WTC11 (cell line): ENCODE data around the gene HIF3A. TPM values are rescaled to one million over a fixed set of nuclear protein-coding genes. Genes with fewer than 3 reads are reported as not detected.

Source experiments
- ATAC-seq: fragments of 200-7000 bp; cut with Tn5 transposase; 2 replicates; pipeline ENCODE4 v1.10.0; 2021; ENCODE audit warnings: mild to moderate bottlenecking, moderate library complexity
- CTCF ChIA-PET: fragments of 300-600 bp; sonication (Branson Sonifier 250); formaldehyde crosslinking; loops from one replicate; lab custom pipeline; 2021; ENCODE audit warnings: antibody characterized with exemption; lab: Charles Lee
- POLR2A ChIA-PET: fragments of 350-600 bp; sonication (Branson Sonifier 250); formaldehyde crosslinking; loops from one replicate; lab custom pipeline; 2021; ENCODE audit warnings: antibody characterized with exemption; lab: Charles Lee
- DNase-seq: peaks from one replicate; pipeline ENCODE4 v3.0.0; 2021; ENCODE audit warnings: low spot score
- H3K27ac Mint-ChIP-seq: 2 replicates; pipeline ENCODE4 v1.8.0; 2021; ENCODE audit warnings: mixed read lengths
- H3K27me3 Mint-ChIP-seq: 2 replicates; pipeline ENCODE4 v1.8.0; 2021; ENCODE audit warnings: low read depth, mild to moderate bottlenecking, moderate library complexity, mixed read lengths
- H3K36me3 Mint-ChIP-seq: 2 replicates; pipeline ENCODE4 v1.8.0; 2021; ENCODE audit warnings: mixed read lengths
- H3K4me1 Mint-ChIP-seq: 2 replicates; pipeline ENCODE4 v1.8.0; 2022; ENCODE audit warnings: mixed read lengths
- H3K4me3 Mint-ChIP-seq: 2 replicates; pipeline ENCODE4 v1.8.0; 2021; ENCODE audit warnings: mild to moderate bottlenecking, moderate library complexity, mixed read lengths
- H3K9me3 Mint-ChIP-seq: 2 replicates; pipeline ENCODE4 v1.8.0; 2021; ENCODE audit warnings: mixed read lengths
- ATF2 ChIP-seq: sonication (generic); formaldehyde crosslinking; IDR thresholded peaks from 2 replicates; pipeline ENCODE4 v1.8.1; 2022; ENCODE audit warnings: low read depth, missing genetic modification reagents, borderline replicate concordance
- CREB1 ChIP-seq: sonication (generic); formaldehyde crosslinking; IDR thresholded peaks from 2 replicates; pipeline ENCODE4 v1.8.0; 2023; ENCODE audit warnings: mild to moderate bottlenecking, missing genetic modification reagents
- CTCF ChIP-seq: fragments of 200-600 bp; IDR thresholded peaks from 2 replicates; pipeline ENCODE4 v1.8.0; 2022; ENCODE audit warnings: antibody characterized with exemption
- ESRRA ChIP-seq: sonication (generic); formaldehyde crosslinking; IDR thresholded peaks from 2 replicates; pipeline ENCODE4 v1.8.1; 2022; ENCODE audit warnings: mild to moderate bottlenecking, missing genetic modification reagents, borderline replicate concordance
- HMGA2 ChIP-seq: fragments of 250-450 bp; sonication (Bioruptor Pico); IDR thresholded peaks from 2 replicates; pipeline ENCODE4 v1.4.0; 2021; ENCODE audit warnings: mild to moderate bottlenecking, moderate library complexity
- JAZF1 ChIP-seq: fragments of 250-450 bp; sonication (Bioruptor Pico); IDR thresholded peaks from 2 replicates; pipeline ENCODE4 v1.9.0; 2021; ENCODE audit warnings: moderate library complexity, mild to moderate bottlenecking, inconsistent platforms
- JUN ChIP-seq: sonication (generic); formaldehyde crosslinking; IDR thresholded peaks from 2 replicates; pipeline ENCODE4 v1.8.0; 2023; ENCODE audit warnings: mild to moderate bottlenecking, missing genetic modification reagents
- NFATC4 ChIP-seq: fragments of 250-450 bp; sonication (Bioruptor Pico); IDR thresholded peaks from 2 replicates; pipeline ENCODE4 v1.9.0; 2021; ENCODE audit warnings: mild to moderate bottlenecking
- NR2C2 ChIP-seq: sonication (generic); formaldehyde crosslinking; IDR thresholded peaks from 2 replicates; pipeline ENCODE4 v1.8.0; 2022; ENCODE audit warnings: mild to moderate bottlenecking, missing genetic modification reagents
- NR3C1 ChIP-seq: sonication (generic); formaldehyde crosslinking; conservative IDR thresholded peaks from 2 replicates; pipeline ENCODE4 v1.8.1; 2023; ENCODE audit warnings: low read depth, mild to moderate bottlenecking, missing genetic modification reagents
- OVOL2 ChIP-seq: fragments of 250-450 bp; sonication (Bioruptor Pico); IDR thresholded peaks from 2 replicates; pipeline ENCODE4 v1.9.0; 2021; ENCODE audit warnings: mild to moderate bottlenecking, borderline replicate concordance
- SOX15 ChIP-seq: fragments of 250-450 bp; sonication (Bioruptor Pico); IDR thresholded peaks from 2 replicates; pipeline ENCODE4 v1.9.0; 2021; ENCODE audit warnings: mild to moderate bottlenecking
- STAT6 ChIP-seq: sonication (generic); formaldehyde crosslinking; conservative IDR thresholded peaks from 2 replicates; pipeline ENCODE4 v1.8.1; 2023; ENCODE audit warnings: mild to moderate bottlenecking, low read depth, missing genetic modification reagents, moderate library complexity
- TCF7 ChIP-seq: sonication (generic); formaldehyde crosslinking; IDR thresholded peaks from 2 replicates; pipeline ENCODE4 v1.8.0; 2022; ENCODE audit warnings: mild to moderate bottlenecking, low read depth, missing genetic modification reagents, moderate library complexity
- ZNF121 ChIP-seq: sonication (generic); formaldehyde crosslinking; IDR thresholded peaks from 2 replicates; pipeline ENCODE4 v1.8.0; 2023; ENCODE audit warnings: missing genetic modification reagents
- ZNF671 ChIP-seq: fragments of 250-450 bp; sonication (Bioruptor Pico); IDR thresholded peaks from 2 replicates; pipeline ENCODE4 v1.8.0; 2021; ENCODE audit warnings: mild to moderate bottlenecking
- total RNA-seq: library from RNA; stranded (reverse); gene quantifications from 3 replicates; pipeline ENCODE4 v1.2.3, GENCODE V29; 2021
- TF ChIP-seq, protein P1 (sequence below): fragments of 250-450 bp; sonication (Bioruptor Pico); IDR thresholded peaks from 2 replicates; pipeline ENCODE4 v1.9.0; 2021; ENCODE audit warnings: mild to moderate bottlenecking, borderline replicate concordance
- TF ChIP-seq, protein P2 (sequence below): fragments of 250-450 bp; sonication (Bioruptor Pico); IDR thresholded peaks from 2 replicates; pipeline ENCODE4 v1.9.0; 2021; ENCODE audit warnings: mild to moderate bottlenecking
- TF ChIP-seq, protein P3 (sequence below): sonication (generic); formaldehyde crosslinking; IDR thresholded peaks from 2 replicates; pipeline ENCODE4 v1.8.0; 2023; ENCODE audit warnings: missing genetic modification reagents

HIF3A gene
- total RNA-seq, 1 experiment from 2014 or later = 31.8 TPM

DNA sequence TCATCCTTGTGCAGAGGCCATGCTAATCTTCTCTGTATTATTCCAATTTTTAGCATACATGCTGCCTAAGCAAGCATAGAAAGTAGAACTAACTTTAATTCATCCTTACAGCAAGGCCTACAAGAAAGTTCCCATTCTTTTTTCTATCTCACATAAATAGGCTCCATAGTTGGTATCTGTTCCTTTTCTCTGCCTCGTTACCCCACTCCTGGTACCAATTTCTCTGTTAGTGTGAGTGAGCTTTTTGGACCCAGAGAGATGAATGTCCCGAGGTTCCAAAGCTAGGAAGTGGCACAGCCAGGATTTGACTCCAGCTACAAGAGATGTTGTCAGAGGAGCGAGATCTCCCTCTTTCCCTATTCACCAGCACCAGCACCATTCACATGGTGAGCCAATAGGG lies 9.7 kb downstream of the HIF3A start (continued):
- TF ChIP-seq, protein P1, sequence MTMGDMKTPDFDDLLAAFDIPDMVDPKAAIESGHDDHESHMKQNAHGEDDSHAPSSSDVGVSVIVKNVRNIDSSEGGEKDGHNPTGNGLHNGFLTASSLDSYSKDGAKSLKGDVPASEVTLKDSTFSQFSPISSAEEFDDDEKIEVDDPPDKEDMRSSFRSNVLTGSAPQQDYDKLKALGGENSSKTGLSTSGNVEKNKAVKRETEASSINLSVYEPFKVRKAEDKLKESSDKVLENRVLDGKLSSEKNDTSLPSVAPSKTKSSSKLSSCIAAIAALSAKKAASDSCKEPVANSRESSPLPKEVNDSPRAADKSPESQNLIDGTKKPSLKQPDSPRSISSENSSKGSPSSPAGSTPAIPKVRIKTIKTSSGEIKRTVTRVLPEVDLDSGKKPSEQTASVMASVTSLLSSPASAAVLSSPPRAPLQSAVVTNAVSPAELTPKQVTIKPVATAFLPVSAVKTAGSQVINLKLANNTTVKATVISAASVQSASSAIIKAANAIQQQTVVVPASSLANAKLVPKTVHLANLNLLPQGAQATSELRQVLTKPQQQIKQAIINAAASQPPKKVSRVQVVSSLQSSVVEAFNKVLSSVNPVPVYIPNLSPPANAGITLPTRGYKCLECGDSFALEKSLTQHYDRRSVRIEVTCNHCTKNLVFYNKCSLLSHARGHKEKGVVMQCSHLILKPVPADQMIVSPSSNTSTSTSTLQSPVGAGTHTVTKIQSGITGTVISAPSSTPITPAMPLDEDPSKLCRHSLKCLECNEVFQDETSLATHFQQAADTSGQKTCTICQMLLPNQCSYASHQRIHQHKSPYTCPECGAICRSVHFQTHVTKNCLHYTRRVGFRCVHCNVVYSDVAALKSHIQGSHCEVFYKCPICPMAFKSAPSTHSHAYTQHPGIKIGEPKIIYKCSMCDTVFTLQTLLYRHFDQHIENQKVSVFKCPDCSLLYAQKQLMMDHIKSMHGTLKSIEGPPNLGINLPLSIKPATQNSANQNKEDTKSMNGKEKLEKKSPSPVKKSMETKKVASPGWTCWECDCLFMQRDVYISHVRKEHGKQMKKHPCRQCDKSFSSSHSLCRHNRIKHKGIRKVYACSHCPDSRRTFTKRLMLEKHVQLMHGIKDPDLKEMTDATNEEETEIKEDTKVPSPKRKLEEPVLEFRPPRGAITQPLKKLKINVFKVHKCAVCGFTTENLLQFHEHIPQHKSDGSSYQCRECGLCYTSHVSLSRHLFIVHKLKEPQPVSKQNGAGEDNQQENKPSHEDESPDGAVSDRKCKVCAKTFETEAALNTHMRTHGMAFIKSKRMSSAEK (CRISPR knock-in tag) = no peak
- TF ChIP-seq, protein P2, sequence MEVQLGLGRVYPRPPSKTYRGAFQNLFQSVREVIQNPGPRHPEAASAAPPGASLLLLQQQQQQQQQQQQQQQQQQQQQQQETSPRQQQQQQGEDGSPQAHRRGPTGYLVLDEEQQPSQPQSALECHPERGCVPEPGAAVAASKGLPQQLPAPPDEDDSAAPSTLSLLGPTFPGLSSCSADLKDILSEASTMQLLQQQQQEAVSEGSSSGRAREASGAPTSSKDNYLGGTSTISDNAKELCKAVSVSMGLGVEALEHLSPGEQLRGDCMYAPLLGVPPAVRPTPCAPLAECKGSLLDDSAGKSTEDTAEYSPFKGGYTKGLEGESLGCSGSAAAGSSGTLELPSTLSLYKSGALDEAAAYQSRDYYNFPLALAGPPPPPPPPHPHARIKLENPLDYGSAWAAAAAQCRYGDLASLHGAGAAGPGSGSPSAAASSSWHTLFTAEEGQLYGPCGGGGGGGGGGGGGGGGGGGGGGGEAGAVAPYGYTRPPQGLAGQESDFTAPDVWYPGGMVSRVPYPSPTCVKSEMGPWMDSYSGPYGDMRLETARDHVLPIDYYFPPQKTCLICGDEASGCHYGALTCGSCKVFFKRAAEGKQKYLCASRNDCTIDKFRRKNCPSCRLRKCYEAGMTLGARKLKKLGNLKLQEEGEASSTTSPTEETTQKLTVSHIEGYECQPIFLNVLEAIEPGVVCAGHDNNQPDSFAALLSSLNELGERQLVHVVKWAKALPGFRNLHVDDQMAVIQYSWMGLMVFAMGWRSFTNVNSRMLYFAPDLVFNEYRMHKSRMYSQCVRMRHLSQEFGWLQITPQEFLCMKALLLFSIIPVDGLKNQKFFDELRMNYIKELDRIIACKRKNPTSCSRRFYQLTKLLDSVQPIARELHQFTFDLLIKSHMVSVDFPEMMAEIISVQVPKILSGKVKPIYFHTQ (CRISPR knock-in tag) = no peak
- TF ChIP-seq CREB1 (CRISPR knock-in tag) = no peak
- TF ChIP-seq ATF2 = no peak
- TF ChIP-seq JUN (CRISPR knock-in tag) = no peak
- no peak for TF ChIP-seq HMGA2 (CRISPR knock-in tag)
- TF ChIP-seq, protein P3, sequence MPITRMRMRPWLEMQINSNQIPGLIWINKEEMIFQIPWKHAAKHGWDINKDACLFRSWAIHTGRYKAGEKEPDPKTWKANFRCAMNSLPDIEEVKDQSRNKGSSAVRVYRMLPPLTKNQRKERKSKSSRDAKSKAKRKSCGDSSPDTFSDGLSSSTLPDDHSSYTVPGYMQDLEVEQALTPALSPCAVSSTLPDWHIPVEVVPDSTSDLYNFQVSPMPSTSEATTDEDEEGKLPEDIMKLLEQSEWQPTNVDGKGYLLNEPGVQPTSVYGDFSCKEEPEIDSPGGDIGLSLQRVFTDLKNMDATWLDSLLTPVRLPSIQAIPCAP = no peak
- TF ChIP-seq NR2C2 (CRISPR knock-in tag) = no peak

- POLR2A ChIA-PET = no interaction called here
- ATAC-seq = no peak
- TF ChIP-seq ZNF671 (no peak), NFATC4 (CRISPR knock-in tag) (no peak), TCF7 (CRISPR knock-in tag) (no peak), SOX15 (CRISPR knock-in tag) (no peak), CTCF (no peak), ZNF121 (CRISPR knock-in tag) (no peak), OVOL2 (no peak), JAZF1 (CRISPR knock-in tag) (no peak), NR3C1 (CRISPR knock-in tag) (no peak), STAT6 (no peak), ESRRA (CRISPR knock-in tag) (no peak)
These were observed 11.7 kb downstream of the HIF3A start for GRCh38 chr19:46308510-46308909.

More at GRCh38 chr19:46308510-46308909, 11.7 kb downstream of the HIF3A start:
- peaks cover 62% of the 10 kb centered on the region for H3K36me3 Mint-ChIP-seq
- no peak overlapping the region for H3K27ac Mint-ChIP-seq
- peaks cover 7% of the 10 kb centered on the region for H3K4me1 Mint-ChIP-seq
- CTCF ChIA-PET = interaction anchor here (0.8 kb wide), 1 partner anchor 93 kb away, joined by 3 read pairs; no protein-coding TSS in a partner anchor
- H3K9me3 Mint-ChIP-seq = peaks cover 21% of the 10 kb centered on the region
- H3K27me3 Mint-ChIP-seq = no peaks in the 10 kb centered on the region
- DNase-seq = no peak
- H3K4me3 Mint-ChIP-seq = no peak overlapping the region
